Hindlimb muscle (tissue), 1 donor: Measurements from ENCODE around the gene TRNT1. TPM values are rescaled to one million over a fixed set of nuclear protein-coding genes. Genes with fewer than 3 reads are reported as not detected.

Experiments
- DNase-seq: peaks from one replicate; pipeline ENCODE4 v3.0.0-alpha.2; 2013
- polyA plus RNA-seq: library from polyadenylated mRNA; unstranded; fragments of 120-200 nt; gene quantifications from one replicate; pipeline ENCODE4 v1.2.1, GENCODE V29; 2013; ENCODE audit not compliant: insufficient read length

TRNT1 gene
- polyA plus RNA-seq, 1 donor: 15.9 TPM

DNA sequence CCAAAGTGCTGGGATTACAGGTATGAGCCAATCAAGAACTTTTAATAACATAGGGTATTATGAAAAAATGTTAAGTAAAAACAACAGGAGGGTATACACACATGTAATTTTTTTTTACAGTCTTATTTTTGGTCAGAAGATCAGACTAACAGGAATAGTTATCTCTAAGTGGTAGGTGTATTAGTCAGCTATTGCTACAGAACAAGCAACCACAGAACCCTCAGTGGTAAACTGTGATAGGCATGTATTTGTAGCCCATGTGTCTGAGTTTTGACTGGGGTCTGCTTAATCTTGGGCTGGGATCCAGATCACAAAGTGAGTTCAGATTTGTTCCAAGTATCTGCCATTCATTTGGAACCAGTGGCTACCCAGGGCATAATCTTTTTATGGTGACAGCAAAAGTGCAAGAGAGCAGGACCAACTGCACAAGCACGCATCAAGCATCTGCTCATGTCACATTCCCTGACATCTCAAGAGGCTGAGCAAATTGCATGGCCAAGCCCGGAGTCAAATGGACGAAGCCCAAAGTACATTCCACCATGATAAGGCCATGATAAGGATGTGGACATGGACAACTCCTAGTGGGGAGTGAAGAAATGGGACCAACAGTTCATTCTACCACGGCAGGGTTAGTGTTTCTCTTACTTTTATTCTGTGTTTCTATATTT is 13.6 kb upstream of the TRNT1 start:
- DNase-seq: no peak

GRCh38 chr3:3117651-3118050 is 9.1 kb upstream of the TRNT1 start:
- DNase-seq: no peak

- no peak for DNase-seq
Measured at GRCh38 chr3:3119393-3119851, 7.3 kb upstream of the TRNT1 start.

DNA sequence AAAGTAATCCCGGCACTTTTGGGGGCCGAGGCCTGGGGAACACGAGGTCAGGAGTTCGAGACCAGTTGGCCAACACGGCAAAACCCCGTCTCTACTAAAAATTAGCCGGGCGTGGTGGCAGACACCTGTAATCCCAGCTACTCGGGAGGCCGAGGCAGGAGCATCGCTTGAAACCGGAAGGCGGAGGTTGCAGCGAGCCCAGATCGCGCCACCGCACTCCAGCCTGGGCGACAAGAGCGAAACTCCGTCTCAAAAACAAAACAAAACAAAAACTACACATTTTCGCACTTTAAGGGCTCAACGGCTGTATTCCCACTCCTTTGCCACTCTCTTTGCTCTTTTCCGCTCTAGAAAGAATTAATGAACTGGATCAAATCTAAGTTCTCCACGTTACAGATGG is 763 bp upstream of the TRNT1 start:
- DNase-seq: no peak

- DNase-seq: no peak
Measured at GRCh38 chr3:3127432-3128010, 781 bp downstream of the TRNT1 start.

- DNase-seq: no peak
Measured at GRCh38 chr3:3129579-3129978, 2.8 kb downstream of the TRNT1 start.

DNA sequence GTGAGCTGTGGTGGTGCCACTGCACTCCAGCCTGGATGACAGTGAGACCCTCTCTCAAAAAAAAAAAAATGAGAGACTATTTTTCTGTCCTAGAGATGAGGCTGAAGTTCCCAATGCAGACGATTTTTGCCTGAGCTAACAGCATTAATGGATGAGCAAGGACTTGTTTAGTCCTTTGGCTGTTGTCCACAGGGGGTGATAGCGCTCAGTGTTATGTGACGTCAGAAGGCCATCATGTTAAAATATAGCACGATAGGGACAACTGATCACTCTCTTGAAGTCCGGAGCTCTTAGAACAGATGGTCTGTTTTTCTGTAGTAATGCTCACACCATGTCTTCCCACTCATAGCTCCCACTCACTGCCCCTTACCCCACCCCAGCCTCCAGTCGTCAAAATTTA is 6.8 kb downstream of the TRNT1 start:
- DNase-seq: no peak

GRCh38 chr3:3134750-3135448 is 8.2 kb downstream of the TRNT1 start:
- no peak for DNase-seq

DNA sequence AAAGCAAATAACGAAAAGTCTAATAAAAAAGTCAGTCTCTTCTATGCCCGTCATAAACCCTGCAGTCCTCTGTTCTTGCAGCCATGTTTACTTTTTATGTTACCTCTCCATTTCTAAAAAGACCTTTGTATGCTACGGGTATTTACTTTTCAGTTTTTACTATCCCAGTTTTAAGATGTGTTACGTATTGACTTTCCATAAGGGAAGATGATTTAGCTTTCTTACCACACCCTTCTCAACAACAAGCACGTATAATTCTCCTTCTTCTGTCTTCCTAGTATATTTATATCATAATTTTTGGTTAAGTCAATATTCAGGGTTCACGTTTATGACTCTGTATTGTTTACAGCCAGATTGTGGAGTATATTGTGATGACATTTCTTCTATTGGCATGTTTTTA is 10.8 kb downstream of the TRNT1 start:
- no peak for DNase-seq

DNA sequence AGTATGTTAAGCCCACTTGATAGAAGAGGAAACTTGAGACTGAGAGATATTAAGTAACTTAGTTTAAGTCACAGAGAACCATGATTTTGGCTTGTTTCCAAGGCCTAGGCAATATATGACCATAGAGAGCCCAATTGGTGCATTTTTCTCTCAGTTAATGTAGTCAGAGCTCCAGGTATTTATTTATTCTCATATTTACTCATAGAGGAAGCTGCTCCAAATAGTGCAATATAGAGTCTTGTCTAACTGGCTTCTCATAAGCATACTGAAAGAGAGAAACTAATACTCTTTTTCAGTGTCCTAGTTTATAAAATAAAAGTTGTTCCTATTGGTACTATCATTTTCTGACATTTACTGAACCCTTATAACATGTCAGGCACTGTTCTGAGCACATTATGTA is 15.2 kb downstream of the TRNT1 start:
- no peak for DNase-seq

- no peak for DNase-seq
Measured at GRCh38 chr3:3145831-3146230, 19.1 kb downstream of the TRNT1 start.

DNA sequence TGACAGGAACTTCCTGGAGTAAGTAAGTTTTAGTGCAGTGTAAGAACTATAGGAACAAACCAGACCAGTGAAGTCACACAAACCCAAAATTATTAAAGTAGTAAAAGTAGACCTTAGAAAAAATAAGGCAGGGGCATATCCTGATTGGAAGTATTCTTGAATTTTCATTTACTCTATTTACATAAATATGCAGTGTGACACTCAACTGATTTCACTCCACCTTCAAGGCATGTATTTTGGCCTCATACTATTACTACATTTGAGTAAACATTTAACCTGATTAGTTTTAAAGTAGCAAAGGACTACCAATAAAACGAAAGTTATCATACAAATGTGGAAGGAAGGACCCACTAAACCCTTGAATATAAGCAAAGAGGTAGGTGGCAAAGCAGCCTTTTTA is 22.8 kb downstream of the TRNT1 start:
- no peak for DNase-seq

DNA sequence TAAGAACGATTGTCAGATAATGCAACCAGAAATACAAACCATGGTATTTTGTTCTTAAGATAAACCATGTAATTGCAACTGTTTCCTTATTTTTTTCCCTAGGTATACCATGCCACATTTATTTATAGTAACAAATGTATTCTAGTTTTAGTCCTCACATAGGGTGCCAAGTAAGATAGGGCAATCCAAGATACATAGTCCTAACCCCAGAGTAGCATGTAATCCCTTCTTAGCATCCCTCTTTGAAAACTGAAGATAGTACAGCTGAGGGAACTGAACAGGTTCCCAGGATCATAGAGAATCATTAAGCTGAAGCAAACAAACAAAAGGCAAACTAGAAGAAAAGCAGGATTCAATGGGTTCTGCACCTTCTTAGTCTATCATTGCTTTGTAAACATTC is 24.8 kb downstream of the TRNT1 start:
- no peak for DNase-seq

DNA sequence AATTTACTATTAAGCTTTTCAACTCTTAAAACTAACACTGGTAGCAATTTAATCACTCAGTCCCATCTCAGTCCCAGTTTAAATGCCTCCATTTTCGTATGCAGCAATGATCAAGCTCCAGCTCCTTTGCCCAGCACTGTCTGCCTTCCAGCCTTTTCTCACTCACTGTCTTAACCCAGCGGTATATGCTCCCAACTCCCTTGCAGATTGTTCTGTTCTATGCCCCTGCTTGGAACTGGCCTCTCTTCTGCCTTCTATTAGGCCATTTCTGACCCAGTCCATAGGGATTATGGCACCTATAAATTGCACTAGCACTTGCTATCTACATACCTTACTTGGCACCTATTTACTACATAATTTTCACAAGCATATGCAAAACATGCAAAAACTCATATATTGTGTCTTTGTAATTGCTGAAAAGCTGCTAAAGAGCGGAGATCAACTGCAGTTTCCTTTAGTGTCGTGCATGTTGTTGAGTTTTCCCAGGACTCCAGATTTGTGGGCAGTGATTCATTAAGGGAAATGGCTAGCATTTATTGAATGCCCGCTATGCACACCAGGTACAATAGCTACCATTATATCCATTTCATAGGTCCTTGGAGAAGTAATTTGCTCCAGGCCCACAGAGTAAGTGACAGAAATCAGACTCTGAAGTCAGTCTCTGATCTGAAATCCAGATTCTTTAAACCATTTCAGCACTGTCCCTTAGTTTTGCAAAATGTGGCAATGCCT is 28.3 kb downstream of the TRNT1 start:
- no peak for DNase-seq

GRCh38 chr3:3157484-3157883 is 30.7 kb downstream of the TRNT1 start:
- DNase-seq: no peak

- no peak for DNase-seq
Measured at GRCh38 chr3:3160826-3161225, 34.1 kb downstream of the TRNT1 start.

GRCh38 chr3:3165241-3165640 is 38.5 kb downstream of the TRNT1 start:
- DNase-seq: no peak

- no peak for DNase-seq
Measured at GRCh38 chr3:3165650-3166049, 38.9 kb downstream of the TRNT1 start.

- DNase-seq: no peak
Measured at GRCh38 chr3:3170998-3171397, 44.3 kb downstream of the TRNT1 start.

GRCh38 chr3:3172627-3173026 is 45.9 kb downstream of the TRNT1 start:
- no peak for DNase-seq

- DNase-seq: no peak
Measured at GRCh38 chr3:3177861-3178497, 51.2 kb downstream of the TRNT1 start.

DNA sequence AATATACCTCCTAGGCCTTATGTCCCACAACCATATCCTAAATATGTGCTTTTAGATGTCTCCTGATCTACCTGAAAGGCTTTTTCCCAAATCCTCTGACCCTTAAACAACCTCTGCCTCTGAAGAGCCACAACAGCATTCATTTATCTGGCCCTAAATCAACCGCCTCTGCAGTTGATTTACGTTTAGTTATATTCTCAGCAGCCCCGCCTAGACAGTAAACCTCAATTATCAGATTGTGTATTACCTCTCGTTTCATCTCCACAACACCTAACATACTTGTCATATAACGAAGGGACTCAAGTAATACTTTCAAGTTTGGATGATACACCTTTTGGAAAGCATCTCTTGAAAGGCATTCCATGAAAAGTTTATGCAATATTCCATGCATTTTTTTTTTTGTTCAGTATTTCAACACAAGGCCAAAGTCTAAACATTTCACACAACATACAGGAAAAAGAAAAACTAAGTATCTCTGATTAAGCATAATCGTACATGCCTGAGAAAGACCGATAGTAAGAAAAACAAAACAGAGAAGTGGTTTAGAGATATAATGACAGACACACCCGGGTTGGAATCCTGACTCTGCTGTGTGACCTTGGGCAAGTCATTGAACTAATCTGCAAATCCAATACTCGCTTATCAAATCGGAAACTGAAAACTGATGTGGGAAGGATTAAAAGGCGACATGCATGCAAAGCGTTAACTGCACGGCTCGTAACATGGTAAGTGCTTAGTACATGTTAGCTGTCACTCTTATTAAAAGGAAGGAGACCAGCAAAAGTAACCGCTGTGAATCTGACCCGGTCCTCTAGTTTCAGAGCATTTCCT is 52.0 kb downstream of the TRNT1 start:
- no peak for DNase-seq
